Heart left ventricle (tissue), 16 donors: ENCODE results near the gene HLA-B. TPM values are rescaled to one million over a fixed set of nuclear protein-coding genes. Genes with fewer than 3 reads are reported as not detected.
A peak's percentile ranks its signal among the peaks of the same experiment; 100 is the strongest.

ENCODE experiments used
- ATAC-seq, 4 donors: fragments of 200-7000 bp; cut with Tn5 transposase; one replicate each; pipeline ENCODE4 v1.9.1; 2020 to 2022; ENCODE audit warnings: moderate library complexity in 4 of 4, mild to moderate bottlenecking in 3 of 4, moderate number of reproducible peaks in 1 of 4
- DNase-seq, 5 donors: peaks; one replicate each; pipeline ENCODE4 v3.0.0-alpha.2; 2020
- H3K27ac ChIP-seq, 12 donors: fragments of 200-600 bp; sonication (generic) in 4 of 12; one replicate each; pipeline versions ENCODE4 v1.5.0 to v1.8.0; 2016 to 2022; ENCODE audit warnings: mild to moderate bottlenecking in 2 of 12
- H3K27me3 ChIP-seq, 9 donors: fragments of 200-600 bp; sonication (generic) in 2 of 9; one replicate each; pipeline versions ENCODE4 v1.5.1 to v1.8.0; 2016 to 2022; ENCODE audit warnings: mild to moderate bottlenecking in 3 of 9
- H3K36me3 ChIP-seq, 9 donors: fragments of 200-600 bp; sonication (generic) in 2 of 9; one replicate each; pipeline versions ENCODE4 v1.5.0 to v1.8.0; 2018 to 2022; ENCODE audit warnings: mild to moderate bottlenecking in 2 of 9
- H3K4me1 ChIP-seq, 12 donors: fragments of 200-600 bp; sonication (generic) in 4 of 12; one replicate each; pipeline versions ENCODE4 v1.5.0 to v1.8.0; 2016 to 2022; ENCODE audit warnings: mild to moderate bottlenecking in 3 of 12
- H3K4me3 ChIP-seq, 12 donors: fragments of 200-600 bp; sonication (generic) in 4 of 12; one replicate each; pipeline versions ENCODE4 v1.5.0 to v1.8.0; 2017 to 2022; ENCODE audit warnings: mild to moderate bottlenecking in 9 of 12, moderate library complexity in 4 of 12
- H3K9me3 ChIP-seq, 12 donors: fragments of 200-600 bp; sonication (generic) in 4 of 12; one replicate each; pipeline versions ENCODE4 v1.5.0 to v1.8.0; 2016 to 2022; ENCODE audit warnings: mild to moderate bottlenecking in 1 of 12
- CTCF ChIP-seq, 12 donors: fragments of 200-600 bp; sonication (generic) in 4 of 12; IDR thresholded peaks; one replicate each; pipeline versions ENCODE4 v1.5.0 to v1.8.0; 2018 to 2022; ENCODE audit warnings: antibody characterized with exemption in 12 of 12, mild to moderate bottlenecking in 5 of 12
- POLR2A ChIP-seq, 2 donors: fragments of 450-650 bp; IDR thresholded peaks; one replicate each; pipeline ENCODE4 v1.6.1; 2017; ENCODE audit warnings: antibody characterized with exemption in 2 of 2, mild to moderate bottlenecking in 2 of 2, moderate library complexity in 2 of 2
- WGBS, 4 donors: extraction: QIAGEN DNeasy Blood & Tissue Kit in 2 of 4; methylation state at CpG; one replicate each; pipeline versions ENCODE4 v1.1.5 to v1.1.7; 2013 to 2018; 5-methylcytosine and 5-hydroxymethylcytosine counted together
- intact Hi-C, 10 donors: fragments of 100-400 bp; cut with DNase I; formaldehyde crosslinking; loops; one replicate each; pipeline versions ENCODE4 v1.11.1 to v1.14.2; 2022
- polyA plus RNA-seq, 2 donors: library from polyadenylated mRNA; stranded (reverse); fragments of 200-250 nt; gene quantifications; one replicate each; pipeline ENCODE4 v1.2.3, GENCODE V29; 2013
- total RNA-seq, 9 donors: library from RNA; depleted of rRNA in 2 of 9; stranded (reverse); fragments of >200 nt in 2 of 9; fragmentation: NEBNext Ultra II Directional in 3 of 9; extraction: Animal tissue kit (Norgen Biotek cat#: 25700) in 3 of 9; gene quantifications; one replicate each; pipeline versions ENCODE4 v1.1.0 to v1.2.4, GENCODE V29; 2016 to 2023
- donor health status: ischemic (EF 13 %, LVEDD 7.1; RV severe dilation, severe dysfunction).
- donor health status: healthy with polysubstance abuse.
- donor health status: DM: no; HTN: yes; CAD: no.
- donor health status: DM: no; HTN: no; CAD: no.
- donor health status: ischemic (EF 25% LVEDD 6.9; RV normal size, moderate dysfunction).
- donor health status: ischemic (EF 25% LVEDD 5.7; RV mildly dilated, moderate dysfunction).
- donor health status: healthy.
- donor health status: DM: yes; HTN: yes; CAD: no.
- donor health status: ischemic (EF 35%, LVEDD 5.7; RV mildly dilated, moderate dysfunction).
- donor health status: nonischemic (EF 11% LVEDD 7.7; RV severe dilation, severe dysfunction).
- donor health status: DM: yes; HTN: yes; CAD: no.
- donor health status: PGD.
- donor health status: ischemic (EF 29% LVEDD 5.4; RV normal size, mild dysfunction).
- donor health status: nonischemic (EF 23%, LVEDD 6.1; RV moderate dilation, normal function).

HLA-B gene
- total and polyA plus RNA-seq, 11 donors, result 235 to 2,858 (median 390) TPM

GRCh38 chr6:31366693-31367470, 9.9 kb upstream of the HLA-B start:
- H3K4me3 ChIP-seq, result peak overlapping the region in 9 of 12 donors; percentile 34 to 52 (median 47)

GRCh38 chr6:31365864-31366263, 8.9 kb upstream of the HLA-B start:
- intact Hi-C loops, result loop anchor here in 9 of 10 donors (2.0 to 5.0 kb wide), 5 partner anchors 94 to 229 kb away; partner anchors contain the start of genes PSORS1C2 (in 5 of the 9) and HLA-C (in 2 of the 9)
- no peak for TF ChIP-seq CTCF (IDR thresholded peaks at IDR 0.05)
- TF ChIP-seq POLR2A (IDR thresholded peaks at IDR 0.05), result no peak
- no peak overlapping the region for H3K27ac ChIP-seq
- peaks cover 0 to 41% (median 0%) of the 10 kb centered on the region in 9 donors for H3K27me3 ChIP-seq
- no peak overlapping the region for H3K4me3 ChIP-seq
- peaks cover 0 to 8% (median 4%) of the 10 kb centered on the region in 12 donors for H3K4me1 ChIP-seq
- H3K9me3 ChIP-seq, result no peaks in the 10 kb centered on the region
- no peaks in the 10 kb centered on the region for H3K36me3 ChIP-seq
- no peak for ATAC-seq
- DNase-seq, result no peak
- 72 to 86% (median 80%) methylated on average over 5 of the region's 5 CpGs for WGBS, 4 donors

More at GRCh38 chr6:31366693-31367470, 9.9 kb upstream of the HLA-B start:
- Histone ChIP-seq H3K36me3 (no peaks in the 10 kb centered on the region), H3K27me3 (peaks cover 0 to 42% (median 0%) of the 10 kb centered on the region in 9 donors), H3K4me1 (peaks cover 0 to 8% (median 4%) of the 10 kb centered on the region in 12 donors), H3K9me3 (peaks cover 0 to 4% (median under 1%) of the 10 kb centered on the region in 12 donors), H3K27ac (no peak overlapping the region)
- TF ChIP-seq CTCF (IDR thresholded peaks at IDR 0.05) (peak; percentile 80 to 97 (median 92)), POLR2A (IDR thresholded peaks at IDR 0.05) (no peak)
- intact Hi-C loops, result loop anchor here (1.0 to 5.0 kb wide), 8 partner anchors 10 to 230 kb away; partner anchors contain the start of genes PSORS1C2 (in 5 of the 10), HLA-C (in 2 of the 10) and HLA-B (in 1 of the 10)
- DNase-seq, result peak; percentile 84 to 93 (median 86)
- peak; percentile 95 to 100 (median 100) for ATAC-seq
- WGBS, 4 donors, result 6 to 11% (median 7%) methylated on average over 20 to 30 of the region's 30 CpGs

- peaks cover 0 to 8% (median 4%) of the 10 kb centered on the region in 12 donors for H3K4me1 ChIP-seq
- TF ChIP-seq CTCF (IDR thresholded peaks at IDR 0.05), result no peak
- no peak for TF ChIP-seq POLR2A (IDR thresholded peaks at IDR 0.05)
- peaks cover 0 to 43% (median 0%) of the 10 kb centered on the region in 9 donors for H3K27me3 ChIP-seq
- no peak for DNase-seq
- H3K36me3 ChIP-seq, result no peaks in the 10 kb centered on the region
- no peak for ATAC-seq
- no peak overlapping the region for H3K27ac ChIP-seq
- intact Hi-C loops, result no loop called here
- no peaks in the 10 kb centered on the region for H3K9me3 ChIP-seq
- H3K4me3 ChIP-seq, result no peak overlapping the region
Measured at GRCh38 chr6:31363811-31364210, 6.8 kb upstream of the HLA-B start.

- H3K4me3 ChIP-seq, result no peak overlapping the region
- WGBS, 4 donors, result 41 to 70% (median 50%) methylated on average over 5 of the region's 5 CpGs
- intact Hi-C loops, result no loop called here
- H3K27ac ChIP-seq, result no peak overlapping the region
- no peaks in the 10 kb centered on the region for H3K36me3 ChIP-seq
- H3K27me3 ChIP-seq, result peaks cover 0 to 43% (median 0%) of the 10 kb centered on the region in 9 donors
- peaks cover 0 to 9% (median 4%) of the 10 kb centered on the region in 12 donors for H3K4me1 ChIP-seq
- no peak for ATAC-seq
- no peaks in the 10 kb centered on the region for H3K9me3 ChIP-seq
- no peak for DNase-seq
- TF ChIP-seq POLR2A (IDR thresholded peaks at IDR 0.05) (no peak), CTCF (IDR thresholded peaks at IDR 0.05) (no peak)
Measured at GRCh38 chr6:31362751-31363150, 5.8 kb upstream of the HLA-B start.
